Measurements from ENCODE around the gene FYTTD1. TPM values are rescaled to one million over a fixed set of nuclear protein-coding genes. Genes with fewer than 3 reads are reported as not detected.

The FYTTD1 gene
- total RNA-seq, 1 experiment from 2014 or later = 127 TPM

DNA sequence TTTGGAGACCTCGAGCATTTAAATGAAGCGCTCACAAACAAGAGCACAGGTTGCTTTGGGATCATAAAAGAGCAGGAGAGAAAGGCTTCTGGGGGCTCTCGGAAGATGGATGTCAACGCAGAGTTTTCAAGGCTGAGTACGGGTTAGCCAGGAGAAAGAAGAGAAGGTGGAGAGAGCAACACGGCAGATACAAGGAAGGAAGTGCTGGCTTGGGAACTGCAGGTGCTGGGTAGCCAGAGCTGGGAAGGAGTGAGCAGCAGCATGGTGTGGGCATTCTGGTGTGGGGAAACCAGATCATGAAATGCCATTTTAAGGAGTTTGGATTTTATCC is 12.4 kb upstream of the FYTTD1 start:
- DNase-seq (ENCODE audit: low read depth) = no peak

DNA sequence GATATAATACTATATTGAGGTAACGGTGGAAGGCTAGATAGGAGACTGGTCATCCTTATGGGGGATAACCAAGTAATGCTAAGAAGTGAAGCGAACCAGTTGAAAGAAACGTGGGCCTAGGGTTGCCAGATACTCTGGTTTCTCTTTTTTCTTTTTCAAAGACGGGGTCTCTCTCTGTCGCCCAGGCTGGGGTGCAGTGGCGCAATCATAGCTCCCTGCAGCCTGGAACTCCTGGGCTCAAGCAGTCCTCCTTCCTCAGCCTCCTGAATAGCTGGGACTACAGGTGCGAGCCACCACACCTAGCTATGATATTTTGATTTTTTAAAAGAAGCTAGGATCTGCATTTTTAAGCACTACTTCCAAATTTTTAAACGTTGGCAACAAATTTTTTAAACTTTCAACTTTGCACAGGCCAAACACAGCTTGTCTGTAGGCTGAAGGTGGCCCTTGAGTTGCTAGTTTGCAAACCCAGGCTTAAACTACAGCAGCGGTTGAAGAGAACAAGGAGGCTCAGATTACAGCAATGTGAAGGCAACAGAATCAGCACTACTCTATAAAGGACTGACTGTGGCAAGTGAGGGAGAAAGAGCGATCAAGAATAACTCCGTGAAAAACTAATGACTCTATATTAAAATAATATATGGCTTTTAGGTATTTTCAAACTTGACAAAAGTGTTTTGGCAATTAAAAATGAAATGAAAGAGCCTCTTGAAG is 11.8 kb upstream of the FYTTD1 start:
- DNase-seq (ENCODE audit: low read depth) = no peak

DNA sequence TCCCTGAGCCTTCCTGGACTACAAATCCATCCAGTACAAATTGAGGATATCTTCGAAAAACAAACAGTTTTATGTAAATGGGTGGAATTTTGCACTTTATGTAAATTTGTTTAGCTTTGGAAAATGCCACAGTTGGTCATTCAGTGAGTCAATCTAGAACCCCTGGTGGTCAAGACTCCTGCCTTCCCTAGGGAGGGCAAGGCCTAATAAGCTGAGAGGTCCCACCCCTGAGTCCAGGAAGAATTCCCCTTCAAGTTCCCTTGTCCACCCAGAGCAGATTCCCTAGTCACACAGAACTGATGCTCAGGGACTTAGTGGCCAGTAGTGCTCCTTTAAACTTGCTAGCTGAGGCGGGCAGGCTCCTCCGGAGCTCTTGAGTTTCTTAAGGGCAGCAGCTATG is 6.9 kb upstream of the FYTTD1 start:
- DNase-seq (ENCODE audit: low read depth) = no peak

DNA sequence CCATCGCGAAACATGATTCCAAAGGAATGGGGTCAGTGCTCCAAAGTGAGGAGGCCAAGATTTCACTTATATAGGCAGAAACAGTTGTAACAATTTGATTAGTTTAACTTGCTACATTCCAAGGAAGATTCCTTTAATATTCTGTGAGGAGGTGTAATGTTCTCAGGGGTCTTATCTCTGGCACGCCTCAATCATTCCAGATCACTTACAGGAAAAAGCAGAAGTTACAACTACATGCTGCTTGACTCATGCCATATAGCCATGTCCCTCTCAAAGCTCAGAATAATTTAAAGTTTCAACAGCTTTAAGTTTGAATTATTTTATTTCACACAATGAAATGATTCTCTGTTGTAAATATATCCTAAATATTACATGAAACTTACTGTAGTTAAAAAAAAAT is 3.5 kb upstream of the FYTTD1 start:
- DNase-seq (ENCODE audit: low read depth) = no peak

DNA sequence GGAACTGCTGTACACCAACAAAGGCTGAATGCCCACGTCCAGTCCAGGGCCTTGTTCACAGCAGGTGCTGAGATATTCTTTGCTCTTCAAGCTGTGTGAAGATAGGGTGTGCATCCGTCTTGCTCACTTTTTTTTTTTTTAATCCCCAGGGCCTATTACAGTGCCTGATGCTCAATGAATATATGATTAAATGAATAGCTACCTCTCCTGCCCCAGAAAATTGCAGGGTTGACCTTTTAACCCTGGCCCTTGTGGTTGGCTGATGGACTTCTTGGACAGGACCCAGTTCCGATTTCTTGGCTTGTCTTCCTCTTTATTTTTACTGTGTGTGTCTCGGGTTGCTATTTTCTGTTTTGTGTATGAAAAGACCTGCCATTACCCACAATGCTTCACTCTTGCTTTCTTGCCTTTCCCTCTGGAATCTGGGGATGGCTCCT is 2.9 kb upstream of the FYTTD1 start:
- DNase-seq (ENCODE audit: low read depth) = peak; percentile 26

DNA sequence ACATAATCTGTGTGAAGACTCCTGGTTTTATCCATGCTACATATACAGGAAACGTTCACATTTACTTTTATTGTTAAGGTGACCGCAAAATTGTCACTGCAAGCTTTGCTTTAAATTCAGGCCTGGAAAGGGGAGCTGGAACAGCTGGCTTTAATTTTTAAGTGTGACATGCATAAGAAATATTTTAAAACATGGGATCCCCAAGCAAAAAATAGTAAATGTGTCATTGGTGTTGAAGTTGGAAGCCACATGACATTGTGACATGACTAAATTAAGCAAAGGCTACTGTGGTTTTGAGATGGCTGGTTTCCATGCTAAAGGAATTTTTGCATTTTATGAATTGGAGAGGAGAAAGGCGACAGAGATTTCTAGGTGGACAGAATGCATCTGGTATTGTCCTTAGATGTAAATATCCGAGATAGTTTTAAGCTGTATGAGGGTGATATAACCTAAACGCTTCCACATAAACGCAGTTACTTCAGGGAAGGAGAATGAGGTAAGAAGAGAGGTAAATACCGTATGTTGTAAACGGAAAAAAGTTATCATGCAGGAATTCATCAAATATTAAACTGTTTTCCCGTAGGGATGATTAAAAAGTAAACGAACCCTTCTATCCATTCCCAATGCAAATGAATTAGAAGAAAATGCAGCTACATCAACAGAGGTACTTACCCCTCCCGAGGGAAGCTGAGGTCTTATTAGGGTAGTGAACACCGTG is 927 bp upstream of the FYTTD1 start:
- DNase-seq (ENCODE audit: low read depth) = no peak

DNA sequence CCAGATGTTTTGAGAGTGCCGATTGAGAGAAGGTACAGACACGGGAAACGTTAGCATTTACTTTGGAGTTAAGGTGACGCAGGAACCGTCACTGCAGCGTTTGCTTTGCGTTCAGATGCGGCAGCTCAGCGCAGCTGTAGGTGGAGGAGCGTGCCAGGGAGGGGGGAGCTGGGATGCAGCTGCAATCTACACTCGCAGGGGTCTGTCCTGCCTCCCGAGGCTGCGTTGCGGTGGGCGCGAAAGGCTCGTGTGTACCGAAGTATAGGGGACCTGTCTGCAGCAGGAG is 425 bp upstream of the FYTTD1 start:
- no peak for DNase-seq (ENCODE audit: low read depth)

DNA sequence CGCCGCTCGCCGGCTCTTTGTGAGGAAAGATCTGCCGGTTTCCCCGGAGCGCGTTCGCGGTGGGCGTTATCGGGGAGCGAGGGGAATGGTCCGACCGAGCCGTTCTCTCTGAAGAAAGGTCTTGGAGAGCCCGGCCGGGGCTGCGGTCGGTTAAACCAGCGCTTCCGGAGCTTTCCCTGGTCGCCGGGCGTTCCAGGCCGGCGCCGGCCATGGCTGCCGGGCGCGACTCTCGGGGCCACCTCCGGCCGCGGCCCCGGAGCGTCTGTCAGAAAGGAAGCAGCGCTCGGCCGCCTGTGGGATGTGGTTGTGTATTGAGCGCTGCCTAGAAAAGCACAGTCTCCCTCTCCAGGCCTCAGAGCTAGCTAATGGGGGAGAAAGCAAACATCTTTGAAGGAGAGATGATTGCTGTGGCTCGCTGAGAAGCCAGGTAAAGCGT is 731 bp downstream of the FYTTD1 start:
- DNase-seq (ENCODE audit: low read depth) = peak; percentile 65

DNA sequence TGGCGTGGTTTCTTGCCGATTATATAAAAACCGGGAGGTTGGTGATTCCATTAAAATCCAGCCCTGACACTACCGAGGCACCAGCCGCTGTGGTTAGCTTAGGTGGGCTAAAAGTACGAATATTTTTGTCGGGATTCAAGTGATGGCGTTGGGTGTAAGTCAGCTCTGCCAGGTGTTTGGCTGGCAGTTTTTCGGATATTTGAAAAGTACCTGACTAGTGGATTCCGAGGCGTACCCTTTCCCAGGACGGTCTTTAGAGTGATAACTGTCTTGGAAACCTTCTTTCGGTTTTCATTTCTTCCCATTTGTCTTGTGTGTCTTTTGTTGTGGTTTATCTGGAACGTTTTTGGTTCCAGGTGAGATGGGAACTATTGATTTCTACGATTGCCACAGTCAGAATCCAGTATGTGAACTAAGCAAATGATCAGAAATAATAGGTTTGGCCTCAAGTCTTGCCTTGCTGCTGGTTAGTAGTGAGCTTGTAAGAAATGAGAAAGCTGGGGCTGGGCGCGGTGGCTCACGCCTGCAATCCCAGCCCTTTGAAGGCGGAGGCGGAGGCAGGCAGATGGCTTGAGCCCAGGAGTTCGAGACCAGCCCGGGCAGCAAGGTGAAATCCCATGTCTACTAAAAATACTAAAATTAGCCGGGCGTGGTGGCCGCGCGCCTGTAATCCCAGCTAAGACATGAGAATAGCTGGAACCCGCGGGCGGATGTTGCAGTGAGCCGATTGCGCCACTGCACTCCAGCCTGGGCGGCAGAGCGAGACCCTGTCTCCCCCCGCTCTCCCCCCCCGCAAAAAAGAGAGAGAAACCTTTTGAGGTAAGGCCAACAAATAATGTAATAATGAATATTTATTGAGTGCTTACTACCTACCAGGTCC is 1.4 kb downstream of the FYTTD1 start:
- DNase-seq (ENCODE audit: low read depth) = peak; percentile 66

DNA sequence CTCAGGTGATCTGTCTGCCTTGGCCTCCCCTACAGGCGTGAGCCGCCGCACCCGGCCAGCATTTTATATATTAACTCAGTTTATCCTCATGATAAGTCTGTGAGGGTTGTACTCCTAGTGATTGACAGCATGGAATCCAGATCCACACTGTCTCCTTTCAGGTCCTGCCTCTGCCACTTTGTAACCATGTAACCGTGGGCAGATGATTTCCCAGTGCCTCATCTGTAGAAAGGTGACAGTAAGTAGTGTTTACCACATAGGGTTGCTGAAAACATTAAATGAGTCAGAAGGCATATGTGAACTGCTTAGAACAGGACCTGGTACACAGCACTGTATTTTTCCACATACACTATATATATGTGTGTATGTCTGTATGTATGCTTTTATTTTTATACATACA is 2.4 kb downstream of the FYTTD1 start:
- DNase-seq (ENCODE audit: low read depth) = no peak

DNA sequence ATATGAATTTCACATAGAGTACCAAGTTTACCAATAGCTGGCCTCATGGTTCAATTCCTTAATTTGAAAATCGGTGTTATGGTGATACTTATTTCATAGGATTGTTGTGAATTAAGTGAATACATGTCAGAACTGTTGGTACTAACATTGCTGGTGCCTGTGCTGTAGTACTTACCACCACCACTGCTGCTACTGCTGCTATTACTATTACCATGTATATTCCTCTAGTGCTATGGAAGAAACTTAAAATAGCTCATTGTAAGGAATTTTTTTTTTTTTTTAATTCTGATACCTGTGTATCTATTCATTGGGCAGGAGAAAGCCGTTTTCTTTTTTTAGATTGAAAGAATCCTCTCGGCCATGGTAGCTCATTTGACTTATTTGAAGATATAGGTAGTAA is 3.6 kb downstream of the FYTTD1 start:
- no peak for DNase-seq (ENCODE audit: low read depth)

DNA sequence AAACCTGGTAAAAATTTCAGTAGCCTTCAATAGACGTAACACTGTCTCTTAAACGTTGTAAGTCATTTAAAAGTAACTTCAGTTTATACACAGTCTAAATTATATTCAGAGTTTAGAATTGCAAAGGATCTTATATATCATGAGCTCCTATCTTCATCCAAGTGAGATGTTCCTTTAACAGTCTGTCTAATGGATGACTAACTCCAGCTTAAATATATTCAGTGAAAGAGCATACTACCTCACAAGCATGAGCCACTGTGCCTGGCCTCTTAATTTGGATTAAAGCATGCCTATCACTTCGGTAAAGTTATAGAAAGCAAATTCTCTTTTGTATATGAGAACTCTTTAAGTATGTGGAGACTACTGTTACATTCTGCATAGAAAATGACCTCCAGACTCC is 7.0 kb downstream of the FYTTD1 start:
- DNase-seq (ENCODE audit: low read depth) = no peak

DNA sequence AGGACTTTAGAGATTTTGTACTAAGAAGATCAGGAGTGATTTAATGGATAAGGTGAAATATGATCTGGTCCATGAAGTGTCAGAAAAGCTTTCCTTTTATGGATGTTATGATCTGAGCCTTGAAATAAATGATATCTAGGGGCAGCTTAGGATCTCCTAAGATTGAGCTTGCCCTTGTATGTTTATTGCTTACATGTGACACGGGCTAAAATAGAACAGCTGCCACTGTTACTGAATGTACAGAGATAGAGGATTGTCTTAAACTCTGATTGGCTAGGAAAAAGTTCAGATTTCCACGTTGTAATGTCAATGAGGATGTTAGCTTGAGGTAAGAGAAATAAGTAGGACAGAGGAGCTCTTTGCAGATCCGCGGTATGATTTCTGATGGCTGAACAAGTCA is 8.8 kb downstream of the FYTTD1 start:
- DNase-seq (ENCODE audit: low read depth) = no peak

DNA sequence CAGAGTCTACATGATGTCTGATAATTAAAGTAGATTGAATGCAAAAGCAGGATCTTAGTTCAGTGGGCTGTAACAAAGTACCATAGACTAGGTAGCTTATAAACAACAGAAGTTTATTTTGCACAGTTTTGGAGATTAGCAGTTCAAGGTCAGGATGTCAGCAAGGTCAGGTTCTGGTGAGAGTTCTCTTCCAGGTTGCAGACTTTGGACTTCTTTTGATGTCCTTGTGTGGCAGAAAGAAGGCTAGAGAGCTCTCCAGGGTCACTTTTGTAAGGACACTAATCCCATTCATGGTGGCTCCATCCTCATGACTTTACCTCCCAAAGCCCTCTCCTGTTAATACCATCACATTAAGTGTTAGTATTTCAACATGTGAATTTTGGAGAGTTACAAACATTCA is 12.1 kb downstream of the FYTTD1 start:
- no peak for DNase-seq (ENCODE audit: low read depth)

DNA sequence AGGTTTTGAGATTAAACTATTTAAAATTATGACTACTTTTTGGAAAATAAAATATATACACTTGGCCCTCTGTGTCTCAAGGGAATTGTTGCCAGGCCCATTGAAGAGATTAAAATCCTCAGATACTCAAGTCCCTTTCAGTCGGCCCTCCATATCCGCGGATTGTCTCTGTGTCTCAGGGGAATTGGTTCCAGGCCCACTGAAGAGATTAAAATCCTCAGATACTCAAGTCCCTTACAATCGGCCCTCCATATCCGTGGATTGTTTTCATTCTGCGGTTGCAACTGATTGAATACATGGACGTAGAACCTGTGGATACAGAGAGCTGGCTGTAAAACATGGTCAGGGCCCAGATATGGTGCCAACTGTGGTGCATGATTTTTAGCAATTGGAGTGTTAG is 25.6 kb downstream of the FYTTD1 start:
- no peak for DNase-seq (ENCODE audit: low read depth)

DNA sequence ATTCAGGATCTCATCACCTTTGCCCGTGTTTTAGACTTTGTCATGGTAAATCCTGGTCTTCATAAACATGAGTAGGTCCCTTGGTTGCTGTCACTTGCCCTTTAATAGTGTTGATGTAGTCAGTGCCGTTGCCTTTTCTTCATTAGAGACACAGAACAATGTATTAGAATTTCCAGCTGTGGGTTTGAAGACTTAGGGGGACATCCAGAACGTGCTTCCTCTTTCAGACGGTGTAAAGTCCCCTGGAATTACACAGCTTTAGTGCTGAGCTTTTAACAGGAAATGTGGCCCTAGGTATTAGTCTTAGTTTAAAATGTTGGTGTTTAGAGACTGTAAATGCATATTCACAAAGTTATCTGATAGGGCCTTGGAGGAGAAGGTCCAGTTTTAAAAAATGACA is 32.5 kb downstream of the FYTTD1 start:
- DNase-seq (ENCODE audit: low read depth) = no peak

DNA sequence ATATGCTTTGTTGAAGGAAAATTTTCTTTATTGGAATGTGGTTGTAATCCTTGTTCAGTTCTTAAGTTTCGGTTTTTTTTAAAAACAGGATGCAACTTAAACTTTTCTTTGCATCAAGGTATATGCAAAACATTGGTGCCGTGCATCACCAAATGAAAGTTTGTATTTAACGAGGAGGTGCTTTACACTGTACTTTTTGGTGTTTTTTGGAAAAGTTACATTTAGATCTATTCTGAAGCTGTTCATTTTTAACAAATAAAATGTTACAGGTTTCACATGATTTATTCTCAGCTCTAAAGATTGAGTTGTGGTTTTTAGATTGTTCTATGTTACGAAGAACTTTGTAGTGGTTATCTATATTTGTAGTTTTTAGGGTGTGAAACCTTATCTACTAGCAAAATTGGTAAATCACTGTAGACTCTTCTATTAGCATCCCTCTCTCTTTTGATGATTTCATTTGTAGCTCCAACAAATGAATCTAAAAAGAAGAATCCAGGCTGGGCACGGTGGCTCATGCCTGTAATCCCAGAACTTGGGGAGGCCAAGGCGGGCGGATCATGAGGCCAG is 34.4 kb downstream of the FYTTD1 start:
- DNase-seq (ENCODE audit: low read depth) = no peak

DNA sequence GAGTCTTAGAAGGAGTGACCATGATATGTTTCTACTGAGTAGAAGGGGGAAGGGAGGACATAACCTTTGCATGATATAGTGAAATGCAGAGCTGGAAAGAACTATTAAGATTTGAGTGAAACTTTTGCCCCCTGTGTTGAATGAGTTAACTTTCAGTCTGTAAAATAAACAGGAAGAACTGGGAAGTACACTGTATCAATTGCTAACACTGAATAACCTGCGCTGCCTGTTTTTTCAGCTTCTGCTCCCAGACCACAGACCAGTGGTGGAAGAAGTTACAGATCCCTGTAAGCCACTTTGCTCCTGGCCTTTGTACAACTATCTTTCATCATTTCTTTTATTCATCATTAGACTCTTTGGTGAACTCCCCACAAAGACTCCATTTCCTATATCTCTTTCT is 37.7 kb downstream of the FYTTD1 start:
- no peak for DNase-seq (ENCODE audit: low read depth)

DNA sequence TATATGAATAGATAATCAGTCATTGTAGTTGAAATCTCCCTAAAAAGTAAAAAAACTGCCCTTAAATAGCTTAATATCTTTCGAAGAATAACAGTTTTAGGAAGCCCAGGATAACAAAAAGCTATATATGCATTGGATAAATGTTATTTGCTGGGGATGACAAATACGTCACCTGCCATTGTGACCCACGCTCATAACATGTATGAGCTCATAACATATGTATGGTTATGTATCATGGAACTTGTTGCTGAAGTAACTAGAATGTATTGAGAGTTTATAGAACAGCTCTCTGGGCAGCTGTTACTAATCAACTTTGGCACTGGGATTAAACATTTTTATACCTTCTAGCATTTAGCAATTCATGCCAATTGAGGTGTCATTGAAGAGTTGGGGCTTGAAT is 39.6 kb downstream of the FYTTD1 start:
- DNase-seq (ENCODE audit: low read depth) = no peak

DNA sequence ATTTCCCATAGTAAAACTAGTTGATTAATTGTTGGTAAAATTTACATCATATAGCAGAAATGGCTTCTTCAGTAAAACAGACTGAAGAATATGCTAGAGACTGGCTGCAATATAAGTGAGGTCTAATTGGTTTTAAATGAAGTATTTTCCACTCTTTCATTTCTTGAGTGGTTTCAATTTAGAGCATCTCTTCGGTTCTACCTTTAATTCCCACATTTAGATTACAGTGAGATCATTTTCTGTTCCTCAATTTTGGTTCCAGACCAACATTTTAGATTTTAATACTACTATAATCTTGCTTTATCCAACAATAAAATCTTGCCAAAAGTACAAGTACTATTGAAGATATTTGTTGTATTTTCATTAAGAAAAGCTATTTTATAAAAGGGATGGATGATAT is 40.4 kb downstream of the FYTTD1 start:
- DNase-seq (ENCODE audit: low read depth) = no peak

DNA sequence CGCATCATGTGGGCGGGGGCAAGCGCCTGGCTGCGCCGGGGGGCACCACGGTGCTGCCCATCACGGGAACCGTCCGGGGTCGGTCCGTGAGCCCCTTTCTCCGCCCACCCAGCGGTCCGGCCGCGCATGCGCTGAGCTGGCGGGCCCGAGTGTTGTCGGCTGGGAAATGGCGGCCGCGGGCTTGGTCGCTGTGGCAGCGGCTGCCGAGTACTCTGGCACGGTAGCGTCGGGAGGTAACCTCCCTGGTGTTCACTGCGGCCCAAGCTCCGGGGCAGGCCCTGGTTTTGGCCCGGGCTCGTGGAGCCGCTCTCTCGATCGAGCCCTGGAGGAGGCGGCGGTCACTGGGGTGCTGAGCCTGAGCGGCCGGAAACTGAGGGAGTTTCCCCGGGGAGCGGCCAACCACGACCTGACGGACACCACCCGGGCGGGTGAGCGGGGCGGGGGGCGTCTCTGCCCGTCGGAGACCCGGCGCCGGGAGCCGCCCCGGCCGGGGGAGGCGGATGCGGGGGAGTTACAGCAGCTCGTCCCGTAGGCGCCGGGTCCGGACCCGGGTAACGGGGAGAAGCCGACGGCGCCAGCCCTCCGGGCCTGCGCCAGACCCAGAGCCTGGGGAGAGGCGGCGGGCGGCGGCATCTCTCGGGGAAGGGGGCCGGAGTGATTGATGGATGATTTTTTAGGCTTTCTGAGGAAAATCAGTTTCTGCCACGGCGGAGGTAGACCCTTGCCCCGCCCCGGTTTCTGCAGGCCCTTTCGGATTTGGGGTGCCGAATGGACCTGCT is 41.6 kb downstream of the FYTTD1 start, which contains the start of gene LRCH3:
TSS of gene LRCH3 (plus strand) at position 142 of the 779 bp plus-strand sequence. CDS start at position 167, 25 bp downstream.
- peak; percentile 81 for DNase-seq (ENCODE audit: low read depth)

All from HT1080 (cell line).